NCI-H1436 treated with DMSO at 0.1 percent for 48 hours (cell line): ENCODE measurements around the gene CREBBP.
A peak's percentile ranks its signal among the peaks of the same experiment; 100 is the strongest.

ENCODE experiments used
- DNase-seq: peaks from one replicate; lab custom pipeline; 2025; lab: John Stamatoyannopoulos, UW

Gene CREBBP

DNA sequence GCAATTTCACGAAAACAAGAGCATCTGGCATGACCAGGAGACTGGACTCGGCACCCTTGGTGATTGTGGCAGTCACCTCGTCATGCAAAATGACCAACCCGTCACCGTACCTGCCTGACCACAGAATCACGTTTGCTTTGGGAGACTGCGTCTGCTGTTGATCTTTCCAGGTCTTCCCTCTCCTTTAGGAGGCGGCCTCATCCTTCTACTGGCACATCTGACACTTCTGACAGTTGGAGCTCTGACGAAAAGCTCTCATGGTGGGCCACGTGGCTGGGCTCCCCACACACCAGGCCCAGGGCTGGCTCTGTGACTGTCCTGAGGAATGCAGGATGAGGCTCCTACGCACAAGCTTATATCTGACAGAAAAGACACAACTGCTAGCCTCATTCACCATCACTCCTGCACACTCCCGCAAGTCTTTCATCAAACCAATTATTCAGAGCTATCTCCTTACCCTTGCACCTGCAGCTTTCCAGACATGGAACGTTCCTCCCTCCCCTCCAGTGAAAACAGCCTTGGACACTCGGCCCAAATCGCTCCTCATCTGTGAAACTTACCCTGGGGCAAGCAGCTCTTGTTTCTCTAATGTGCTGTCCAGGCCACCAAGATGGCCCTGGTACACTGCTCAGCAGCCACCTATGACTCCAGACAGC, 166.8 kb downstream of the CREBBP start:
- DNase-seq = no peak

DNA sequence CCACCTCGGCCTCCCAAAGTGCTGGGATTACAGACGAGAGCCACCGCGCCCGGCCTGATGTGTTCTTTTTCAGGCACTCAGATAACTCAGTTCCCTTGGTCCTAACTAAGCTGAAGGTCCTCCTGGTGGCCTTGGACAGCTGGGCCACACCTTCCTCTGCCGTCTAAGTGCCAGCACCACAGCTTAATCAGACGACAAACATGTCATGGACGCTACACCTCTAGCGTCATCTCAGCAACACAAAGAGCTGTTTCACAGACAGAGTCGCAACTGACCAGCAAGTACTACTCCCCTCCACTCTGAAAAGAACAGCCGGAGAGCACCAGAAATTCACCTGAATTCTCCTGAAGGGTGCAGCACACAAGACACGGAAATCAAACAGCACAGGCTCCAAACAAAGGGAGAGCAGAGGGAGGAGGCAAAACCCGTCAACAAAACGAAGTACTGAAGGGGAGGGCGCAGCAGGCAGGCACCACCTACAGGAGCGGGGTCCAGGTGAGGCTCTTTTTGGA, 167.6 kb downstream of the CREBBP start:
- DNase-seq = no peak

DNA sequence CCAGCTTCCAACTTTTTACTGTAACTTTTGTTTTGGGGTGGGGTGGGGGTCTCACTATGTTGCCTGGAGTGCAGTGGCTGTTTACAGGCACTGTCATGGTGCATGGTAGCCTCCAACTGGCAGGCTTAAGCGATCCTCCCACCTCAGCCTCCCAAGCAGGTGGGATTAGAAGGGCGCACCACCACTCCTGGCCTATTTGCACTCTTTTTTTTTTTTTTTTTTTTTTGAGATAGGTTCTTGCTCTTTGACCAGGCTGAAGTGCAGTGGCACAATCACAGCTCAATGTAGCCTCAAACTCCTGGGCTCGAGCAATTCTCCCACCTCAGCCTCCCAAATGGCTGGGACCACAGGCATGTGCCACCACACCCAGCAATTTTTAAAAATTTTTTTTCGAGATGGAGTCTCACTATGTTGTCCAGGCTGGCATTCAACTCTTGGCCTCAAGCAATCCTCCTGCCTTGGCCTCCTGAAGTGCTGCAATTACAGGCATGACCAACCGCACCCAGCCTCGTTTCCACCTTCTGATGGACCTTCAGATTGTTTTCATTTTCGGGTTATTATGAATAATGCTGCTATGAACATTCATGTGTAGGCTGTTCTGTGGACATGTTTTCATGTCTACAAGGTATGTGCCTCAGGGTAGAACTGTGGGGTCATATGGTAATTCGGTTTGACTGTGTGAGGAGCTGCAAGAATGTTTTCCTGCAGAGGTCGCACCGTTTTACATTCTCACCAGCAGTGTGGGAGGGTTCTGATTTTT, 174.1 kb downstream of the CREBBP start:
- no peak for DNase-seq

DNA sequence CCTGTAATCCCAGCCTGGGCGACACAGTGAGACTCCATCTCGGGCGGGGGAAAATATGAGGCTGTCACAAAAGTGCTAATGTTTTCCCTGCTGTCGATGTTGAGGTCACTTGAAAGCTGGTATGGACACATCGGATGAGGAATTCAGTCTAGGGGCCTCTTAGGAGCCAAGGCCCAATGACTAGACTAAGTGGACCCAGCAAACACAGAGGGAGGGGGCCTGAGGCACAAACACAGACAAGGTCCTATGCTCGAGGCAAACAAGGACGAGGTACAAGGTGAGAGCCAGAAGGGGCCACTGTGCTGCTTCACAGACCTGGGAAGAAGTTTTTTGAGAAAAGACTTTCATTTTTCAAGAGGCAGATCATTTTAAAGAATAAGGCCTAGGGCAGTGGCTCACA, 178.4 kb downstream of the CREBBP start:
- no peak for DNase-seq

DNA sequence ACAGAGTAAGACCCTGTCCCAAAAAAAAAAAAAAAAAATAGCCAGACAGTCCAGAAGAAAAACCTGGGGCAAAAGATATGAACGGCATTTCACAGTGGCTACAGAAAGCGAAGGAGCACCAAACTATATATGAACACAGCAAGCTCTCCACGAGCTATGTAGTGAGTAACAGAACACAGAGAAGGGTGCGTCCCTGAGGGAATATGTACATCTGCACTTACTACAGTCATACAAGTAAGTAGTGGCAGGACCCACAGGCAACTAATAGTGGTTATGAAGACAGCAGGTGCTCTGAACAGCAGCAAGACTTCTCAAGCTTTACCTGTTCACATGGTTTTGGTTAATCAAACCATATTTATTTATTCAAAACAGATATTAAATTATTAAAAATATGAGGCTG, 179.0 kb downstream of the CREBBP start:
- no peak for DNase-seq

DNA sequence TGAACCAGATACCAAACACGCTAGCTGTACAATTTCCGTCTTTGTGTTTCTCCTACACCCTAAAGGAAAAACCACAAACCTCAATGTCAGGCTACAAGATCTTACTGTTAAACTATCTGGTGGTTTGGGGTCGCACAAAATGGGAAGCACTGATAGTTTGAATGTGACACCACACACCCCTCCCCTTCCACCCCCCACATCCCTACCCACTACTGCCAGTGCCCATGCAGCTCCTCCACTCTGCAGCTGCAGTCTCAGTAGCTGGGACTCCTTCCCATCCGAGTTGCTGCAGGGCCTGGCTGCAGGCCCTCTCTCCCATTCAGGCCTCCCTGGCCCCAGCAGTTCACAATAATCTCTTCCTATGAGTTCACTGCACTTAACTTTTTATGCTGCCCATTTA, 181.6 kb downstream of the CREBBP start:
- DNase-seq = no peak

DNA sequence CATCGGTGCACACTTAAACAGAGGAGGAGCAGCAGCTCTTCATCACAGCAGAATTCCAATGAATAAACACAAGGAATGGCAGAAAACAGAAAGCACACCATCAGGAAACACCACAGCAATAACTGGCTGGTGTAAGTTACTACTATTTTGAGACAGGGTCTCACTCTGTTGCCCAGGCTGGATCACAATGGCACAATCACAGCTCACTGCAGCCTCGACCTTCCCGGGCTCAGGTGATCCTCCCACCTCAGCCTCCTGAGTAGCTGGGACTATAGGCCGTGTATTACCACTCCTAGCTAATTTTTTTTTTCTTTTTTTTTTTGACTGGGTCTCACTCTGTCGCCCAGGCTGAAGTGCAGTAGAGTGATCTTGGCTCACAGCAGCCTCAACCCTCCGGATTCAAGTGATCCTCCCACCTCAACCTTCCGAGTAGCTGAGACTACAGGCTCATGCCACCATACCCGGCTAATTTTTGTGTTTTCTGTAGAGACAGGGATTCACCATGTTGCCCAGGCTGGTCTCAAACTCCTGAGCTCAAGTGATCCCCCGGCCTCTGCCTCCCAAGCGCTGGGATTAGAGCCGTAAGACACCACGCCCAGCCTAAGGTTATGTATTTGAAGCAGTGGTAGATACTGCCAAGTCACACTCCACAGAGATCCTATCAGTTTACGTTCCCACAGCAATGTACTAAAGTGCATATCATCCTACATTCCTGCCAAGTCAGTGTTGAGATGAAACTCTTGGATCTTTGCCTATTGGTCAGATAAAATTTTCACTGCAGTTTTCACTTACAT, 183.9 kb downstream of the CREBBP start:
- no peak for DNase-seq

DNA sequence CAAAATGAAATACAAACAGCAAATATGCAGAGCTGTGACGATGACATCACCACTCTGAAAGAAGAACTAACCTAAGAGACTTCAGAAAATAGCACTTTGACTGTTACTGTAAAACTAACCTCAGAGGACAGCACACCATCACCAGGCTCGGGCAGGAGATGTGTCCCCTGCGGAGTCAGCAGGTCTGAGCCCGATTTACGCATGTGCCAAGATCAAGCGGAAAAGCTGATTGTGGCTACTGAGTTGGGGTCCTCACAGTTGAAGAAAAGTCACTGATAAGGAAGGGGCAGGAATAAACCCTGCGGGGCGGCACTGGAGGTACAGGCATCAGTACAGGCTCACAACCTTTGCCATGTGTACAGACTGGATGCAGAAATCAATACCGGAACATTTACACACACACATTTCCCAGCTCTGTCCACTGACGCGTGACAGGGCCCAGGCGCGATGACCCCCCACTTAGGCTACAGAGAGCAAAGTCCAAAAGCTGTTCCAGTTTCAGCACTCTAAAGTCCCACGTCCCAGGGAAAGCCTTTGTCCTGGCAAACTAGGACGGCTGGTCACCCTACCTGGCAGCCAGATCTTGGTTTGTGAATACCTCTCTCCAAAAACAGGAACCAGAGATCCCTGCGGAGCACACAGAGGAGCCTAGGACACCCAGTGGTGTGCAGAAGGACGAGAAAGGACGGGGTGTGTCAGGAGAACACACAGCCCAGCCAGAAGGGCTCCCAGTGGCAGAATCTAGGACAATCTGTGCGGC, 184.7 kb downstream of the CREBBP start:
- no peak for DNase-seq

DNA sequence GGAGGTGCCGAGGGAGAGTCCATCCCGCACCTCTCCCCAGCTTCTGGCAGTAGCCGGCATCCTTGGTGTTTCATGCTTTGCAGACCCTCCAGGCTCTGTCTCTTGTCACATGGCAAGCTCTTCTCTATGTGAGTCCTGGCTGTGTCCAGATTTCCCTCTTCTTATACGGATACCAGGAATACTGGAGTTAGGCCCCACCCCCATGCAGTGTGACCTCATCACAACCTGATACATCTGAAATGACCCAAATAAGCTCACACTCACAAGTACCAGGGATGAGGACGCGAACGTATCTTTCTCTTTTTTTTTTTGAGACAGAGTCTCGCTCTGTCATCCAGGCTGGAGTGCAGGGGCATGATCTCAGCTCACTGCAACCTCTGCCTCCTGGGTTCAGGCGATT, 186.5 kb downstream of the CREBBP start:
- DNase-seq = no peak

DNA sequence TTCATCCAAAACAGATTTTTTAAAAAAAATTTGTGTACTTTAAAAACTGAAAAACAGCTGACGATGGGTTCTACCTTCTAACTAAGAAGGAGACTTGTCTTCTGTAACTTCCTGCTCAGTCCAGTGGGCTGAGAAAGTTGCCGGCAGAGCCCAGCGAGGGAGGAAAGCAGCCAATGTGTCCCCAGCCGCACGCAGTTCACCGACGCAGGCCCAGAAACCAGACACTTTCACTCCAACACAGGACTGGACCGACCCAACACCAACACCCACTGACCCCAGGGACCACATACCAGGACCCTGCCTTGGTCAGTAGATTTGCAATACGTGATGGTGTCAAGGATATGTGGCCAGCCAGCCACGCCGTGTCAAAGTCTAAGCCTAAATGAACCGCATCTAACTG, 188.8 kb downstream of the CREBBP start:
- DNase-seq = no peak

DNA sequence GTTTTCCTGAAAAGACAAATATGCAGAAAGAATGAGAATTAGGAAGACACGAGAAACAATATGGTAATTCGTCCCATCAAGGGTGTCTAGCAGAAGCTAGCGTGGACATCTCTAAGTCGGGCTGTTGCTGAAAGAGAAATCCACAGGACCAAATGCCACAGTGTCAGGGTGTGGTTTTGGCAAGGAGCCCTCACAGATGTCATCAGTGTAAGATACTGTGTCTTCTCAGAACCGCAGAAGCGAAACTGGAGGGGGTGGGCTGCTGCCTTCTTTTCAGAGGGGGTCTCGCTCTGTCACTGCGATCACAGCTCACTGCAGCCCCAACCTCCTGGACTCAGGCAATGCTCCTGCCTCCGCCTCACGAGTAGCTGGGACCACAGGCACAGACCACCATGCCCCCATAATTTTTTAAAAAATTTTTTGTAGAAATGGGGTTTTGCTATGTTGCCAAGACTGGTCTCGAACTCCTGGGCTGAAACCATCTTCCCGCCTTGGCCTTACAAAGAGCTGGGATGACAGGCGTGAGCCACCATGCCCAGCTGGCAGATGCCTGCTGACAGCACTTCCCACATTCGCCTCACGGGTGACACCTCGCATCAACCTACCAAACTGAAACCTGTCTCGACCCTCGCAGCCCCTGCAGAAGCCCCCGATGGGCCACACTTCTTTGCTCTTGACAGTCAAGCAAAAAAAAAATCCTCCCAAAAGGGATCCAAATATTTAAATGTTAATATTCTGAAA, 189.4 kb downstream of the CREBBP start:
- no peak for DNase-seq

DNA sequence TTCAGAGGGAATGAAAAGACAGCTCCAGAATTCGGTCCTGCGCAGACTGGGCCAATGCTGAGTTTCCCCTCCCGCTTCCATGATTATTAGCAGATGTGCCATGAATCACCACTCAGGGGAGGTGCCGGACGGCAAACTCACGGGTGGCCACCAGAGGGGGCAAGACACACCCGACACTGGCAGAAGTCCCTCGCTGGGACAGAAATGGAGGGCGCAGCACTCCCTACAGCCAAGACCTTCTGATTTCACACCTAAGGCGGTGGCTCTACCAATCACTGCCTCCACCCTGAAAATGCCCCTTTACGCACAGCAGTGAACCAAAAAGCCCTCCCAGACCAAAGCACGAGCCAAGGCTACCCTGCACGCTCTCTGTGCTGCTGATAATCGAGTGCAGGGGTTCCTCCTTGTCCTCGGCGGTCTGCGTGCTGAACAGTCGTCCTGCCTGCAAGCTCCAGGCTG, 190.0 kb downstream of the CREBBP start:
- DNase-seq = peak; percentile 4

DNA sequence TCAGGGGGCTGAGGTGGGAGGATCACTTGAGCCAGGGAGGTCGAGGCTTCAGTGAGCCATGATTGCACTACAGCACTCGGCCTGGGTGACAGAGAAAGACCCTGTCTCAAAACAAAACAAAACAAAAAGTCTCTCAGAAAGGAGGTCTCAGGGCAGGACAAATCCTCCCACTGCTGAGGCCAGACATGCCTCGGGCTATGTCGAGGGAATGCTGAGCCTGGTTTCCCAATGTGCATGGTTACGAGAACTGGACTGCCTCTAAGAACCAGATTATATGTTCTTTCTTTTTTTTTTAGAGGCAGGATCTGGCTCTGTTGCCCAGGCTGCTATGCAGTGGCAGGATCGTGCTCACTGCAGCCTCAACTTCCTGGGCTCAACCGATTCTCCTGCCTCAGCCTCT, 190.8 kb downstream of the CREBBP start:
- no peak for DNase-seq

DNA sequence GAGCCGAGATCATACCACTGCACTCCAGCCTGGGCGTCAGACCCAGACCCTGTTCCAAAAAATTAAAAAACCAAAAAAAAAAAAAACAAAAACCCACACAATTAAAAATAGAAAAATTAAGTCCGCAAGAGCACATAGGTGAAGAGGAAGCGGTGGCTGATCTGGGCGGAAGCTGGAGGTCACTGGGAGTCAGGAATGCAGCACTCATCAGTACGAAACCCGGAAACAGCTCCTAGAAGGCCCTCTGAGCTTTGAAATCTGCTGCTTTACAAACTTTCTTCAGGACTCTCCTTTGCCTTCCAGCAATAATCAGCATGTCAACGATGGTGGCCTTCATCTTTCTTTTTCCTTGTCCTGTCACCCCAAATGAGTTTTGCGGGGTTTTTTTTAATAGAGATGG, 192.7 kb downstream of the CREBBP start:
- no peak for DNase-seq

DNA sequence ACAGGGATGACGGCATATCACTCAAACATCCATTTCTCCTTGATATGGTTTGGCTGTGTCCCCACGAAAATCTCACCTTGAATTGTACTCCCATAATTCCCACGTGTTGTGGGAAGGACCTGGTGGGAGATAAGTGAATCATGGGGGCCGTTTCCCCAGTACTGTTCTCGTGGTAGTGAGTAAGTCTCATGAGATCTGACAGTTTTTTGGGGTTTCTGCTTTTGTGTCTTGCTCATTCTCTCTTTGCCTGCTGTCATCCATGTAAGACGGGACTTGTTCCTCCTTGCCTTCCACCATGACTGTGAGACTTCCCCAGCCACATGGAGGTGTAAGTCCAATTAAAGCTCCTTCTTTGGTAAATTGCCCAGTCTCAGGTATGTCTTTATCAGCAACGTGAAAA, 193.5 kb downstream of the CREBBP start:
- DNase-seq = no peak

DNA sequence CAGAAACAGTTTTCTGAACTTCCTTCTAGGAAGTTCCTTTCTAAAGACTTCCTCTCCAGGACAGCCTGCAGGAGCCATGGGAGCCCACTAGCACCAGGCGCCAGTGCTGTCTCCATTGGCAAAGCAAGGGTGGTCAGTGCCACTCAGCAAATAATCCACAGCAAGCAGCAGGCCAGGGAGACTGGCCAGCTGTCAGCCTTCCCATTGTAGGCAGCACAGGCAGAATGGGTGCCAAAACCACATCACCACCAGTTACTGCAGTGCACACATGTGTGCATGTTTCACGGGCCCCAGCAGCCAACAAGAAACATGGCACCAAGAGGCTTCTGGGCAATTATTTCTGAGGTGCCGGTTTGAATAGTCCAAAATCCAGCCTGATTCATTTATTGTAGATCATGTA, 199.3 kb downstream of the CREBBP start:
- DNase-seq = no peak

DNA sequence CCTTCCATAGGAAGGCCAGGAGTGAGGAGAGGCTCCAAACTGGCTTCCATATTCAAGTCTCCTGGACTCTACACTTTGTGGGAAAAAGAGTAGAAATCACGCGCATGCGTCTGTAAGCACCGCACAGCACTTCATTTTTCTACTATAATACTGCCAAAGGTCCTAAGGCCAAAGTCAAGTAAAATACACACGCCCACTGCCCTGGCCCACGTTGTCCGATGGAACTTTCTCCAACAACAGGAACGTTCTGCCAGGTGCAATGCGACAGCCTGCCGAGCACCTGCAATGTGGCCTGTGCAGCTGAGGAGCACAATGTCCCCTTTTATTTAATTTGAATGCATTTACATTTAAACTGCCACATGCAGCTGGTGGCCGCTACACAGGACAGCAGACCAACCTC, 202.5 kb downstream of the CREBBP start:
- DNase-seq = no peak

DNA sequence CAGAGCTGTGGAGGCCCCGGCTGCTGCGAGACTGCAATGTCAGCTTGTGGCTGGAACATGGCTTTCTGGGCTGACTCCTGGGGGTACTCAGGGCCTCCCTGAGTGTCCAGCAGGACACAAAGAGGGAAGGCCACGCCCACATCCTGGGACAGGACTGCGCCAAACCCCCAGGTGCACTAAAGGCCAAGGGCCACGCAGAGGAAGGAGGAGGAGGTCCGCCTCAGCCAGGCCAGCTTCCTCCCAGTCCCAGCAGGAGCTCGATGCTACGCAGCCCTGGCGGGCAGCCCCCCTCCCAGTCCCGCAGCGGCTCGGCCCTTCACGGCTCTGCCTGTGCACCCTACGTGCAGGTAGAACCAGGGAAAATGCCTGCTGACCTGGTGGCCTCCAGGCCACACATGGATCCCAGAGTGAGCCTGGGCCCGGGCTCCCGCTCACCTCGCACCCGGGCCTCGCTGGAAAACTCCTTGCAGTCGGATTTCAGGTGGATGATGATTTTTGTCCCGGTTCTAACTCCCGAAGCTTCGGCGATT, 204.8 kb downstream of the CREBBP start:
- no peak for DNase-seq
